RWPE2 (cell line): ENCODE results near the gene HOXC5.

Source experiments
- ATAC-seq: fragments of 200-7000 bp; cut with Tn5 transposase; 3 replicates; pipeline ENCODE4 v1.9.1; 2021; ENCODE audit warnings: low read depth
- DNase-seq: peaks from one replicate; pipeline ENCODE4 v3.0.0-alpha.2; 2020; ENCODE audit warnings: low spot score
- H3K27ac ChIP-seq: fragments of 450-650 bp; 2 replicates; pipeline ENCODE4 v1.5.1; 2017; ENCODE audit warnings: mild to moderate bottlenecking; ENCODE audit not compliant: poor library complexity, severe bottlenecking
- H3K27me3 ChIP-seq: fragments of 250-450 bp; sonication (Bioruptor Pico); 2 replicates; pipeline ENCODE4 v1.5.1; 2021; ENCODE audit warnings: mild to moderate bottlenecking, moderate library complexity; ENCODE audit not compliant: insufficient read depth, poor library complexity, severe bottlenecking
- H3K36me3 ChIP-seq: fragments of 250-450 bp; sonication (Bioruptor Pico); 2 replicates; pipeline ENCODE4 v1.5.1; 2020; ENCODE audit warnings: low read depth, mild to moderate bottlenecking, moderate library complexity
- H3K4me1 ChIP-seq: fragments of 250-450 bp; sonication (Bioruptor Pico); 2 replicates; pipeline ENCODE4 v1.5.1; 2021; ENCODE audit warnings: mild to moderate bottlenecking, moderate library complexity; ENCODE audit not compliant: insufficient read depth, poor library complexity, severe bottlenecking
- H3K4me3 ChIP-seq: fragments of 250-450 bp; sonication (Bioruptor Pico); 2 replicates; pipeline ENCODE4 v1.5.1; 2021; ENCODE audit warnings: mild to moderate bottlenecking, moderate library complexity; ENCODE audit not compliant: severe bottlenecking
- H3K9me3 ChIP-seq: fragments of 250-450 bp; sonication (Bioruptor Pico); 2 replicates; pipeline ENCODE4 v1.5.1; 2021; ENCODE audit warnings: mild to moderate bottlenecking, moderate library complexity; ENCODE audit not compliant: severe bottlenecking
- TF ChIP-seq, protein P1 (sequence below): fragments of 450-650 bp; IDR thresholded peaks from one replicate; pipeline ENCODE4 v1.5.1; 2017; ENCODE audit warnings: mild to moderate bottlenecking, moderate library complexity; ENCODE audit not compliant: poor library complexity, severe bottlenecking

Gene HOXC5

DNA sequence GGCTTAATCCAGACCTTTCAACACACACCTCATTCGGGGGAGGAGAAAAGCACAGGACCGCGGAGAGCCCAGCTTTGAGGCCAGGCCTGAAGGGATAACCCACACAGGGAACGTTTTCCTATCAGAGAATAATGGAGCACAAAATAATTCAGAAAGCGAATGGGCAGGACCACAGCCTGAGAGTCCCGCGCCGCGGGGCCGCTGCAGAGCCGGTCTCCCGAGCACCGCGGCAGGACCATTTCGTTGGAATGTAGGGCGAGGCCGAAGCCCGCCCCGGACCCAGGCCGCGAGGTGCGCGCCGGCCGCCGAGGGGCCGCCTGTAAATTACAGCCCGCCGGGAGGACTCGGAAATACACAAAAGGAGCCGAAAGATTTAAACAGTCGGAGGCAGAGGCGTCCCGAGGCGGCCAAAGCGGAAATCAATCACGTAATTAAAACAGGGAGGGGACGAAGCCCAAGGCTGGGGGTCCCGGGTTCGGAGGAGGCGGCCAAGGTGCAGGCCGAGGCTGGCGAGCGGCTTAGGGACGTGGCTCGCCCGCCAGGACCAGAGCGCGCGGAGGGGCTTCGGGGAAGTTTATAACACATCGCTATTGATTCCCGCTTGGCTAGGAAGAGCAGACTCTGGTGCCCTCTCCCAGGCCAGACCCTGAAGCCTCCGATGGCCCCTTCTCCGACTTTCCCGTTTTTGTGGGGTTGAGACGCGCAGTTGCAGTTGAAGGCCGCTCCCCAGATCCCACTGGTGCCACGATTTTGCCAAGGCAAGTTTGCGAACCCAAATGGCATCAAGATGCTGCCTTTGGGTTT, 14.5 kb downstream of the HOXC5 start:
- Histone ChIP-seq H3K27me3 (peaks cover 88% of the 10 kb centered on the region), H3K27ac (no peak overlapping the region), H3K9me3 (no peaks in the 10 kb centered on the region), H3K4me1 (no peaks in the 10 kb centered on the region), H3K36me3 (no peaks in the 10 kb centered on the region), H3K4me3 (peak overlapping the region; percentile 10)
- TF ChIP-seq, protein P1, sequence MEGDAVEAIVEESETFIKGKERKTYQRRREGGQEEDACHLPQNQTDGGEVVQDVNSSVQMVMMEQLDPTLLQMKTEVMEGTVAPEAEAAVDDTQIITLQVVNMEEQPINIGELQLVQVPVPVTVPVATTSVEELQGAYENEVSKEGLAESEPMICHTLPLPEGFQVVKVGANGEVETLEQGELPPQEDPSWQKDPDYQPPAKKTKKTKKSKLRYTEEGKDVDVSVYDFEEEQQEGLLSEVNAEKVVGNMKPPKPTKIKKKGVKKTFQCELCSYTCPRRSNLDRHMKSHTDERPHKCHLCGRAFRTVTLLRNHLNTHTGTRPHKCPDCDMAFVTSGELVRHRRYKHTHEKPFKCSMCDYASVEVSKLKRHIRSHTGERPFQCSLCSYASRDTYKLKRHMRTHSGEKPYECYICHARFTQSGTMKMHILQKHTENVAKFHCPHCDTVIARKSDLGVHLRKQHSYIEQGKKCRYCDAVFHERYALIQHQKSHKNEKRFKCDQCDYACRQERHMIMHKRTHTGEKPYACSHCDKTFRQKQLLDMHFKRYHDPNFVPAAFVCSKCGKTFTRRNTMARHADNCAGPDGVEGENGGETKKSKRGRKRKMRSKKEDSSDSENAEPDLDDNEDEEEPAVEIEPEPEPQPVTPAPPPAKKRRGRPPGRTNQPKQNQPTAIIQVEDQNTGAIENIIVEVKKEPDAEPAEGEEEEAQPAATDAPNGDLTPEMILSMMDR = no peak
- no peak for DNase-seq
- ATAC-seq = peak; percentile 53

DNA sequence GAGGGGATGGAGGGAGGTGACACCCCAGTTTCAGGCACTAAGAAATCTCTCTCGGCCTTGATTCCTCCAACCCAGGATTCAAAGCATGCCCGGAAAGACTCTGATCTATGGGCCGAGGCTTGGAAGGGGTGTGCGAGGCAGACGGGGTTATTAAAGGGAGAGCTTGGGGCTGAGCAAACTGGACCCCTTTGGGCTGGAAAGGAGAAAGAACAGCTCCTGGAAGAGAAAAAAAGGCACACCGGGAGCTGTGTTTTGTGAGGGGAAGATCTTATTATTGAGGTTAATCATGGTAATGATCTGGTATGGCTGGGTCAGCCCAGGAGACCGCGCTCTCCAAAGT, 15.1 kb downstream of the HOXC5 start:
- peaks cover 93% of the 10 kb centered on the region for H3K27me3 ChIP-seq
- no peaks in the 10 kb centered on the region for H3K36me3 ChIP-seq
- no peak overlapping the region for H3K27ac ChIP-seq
- H3K4me1 ChIP-seq = no peaks in the 10 kb centered on the region
- no peaks in the 10 kb centered on the region for H3K9me3 ChIP-seq
- ATAC-seq = no peak
- no peak for DNase-seq
- TF ChIP-seq, protein P1 = no peak
- no peak overlapping the region for H3K4me3 ChIP-seq

DNA sequence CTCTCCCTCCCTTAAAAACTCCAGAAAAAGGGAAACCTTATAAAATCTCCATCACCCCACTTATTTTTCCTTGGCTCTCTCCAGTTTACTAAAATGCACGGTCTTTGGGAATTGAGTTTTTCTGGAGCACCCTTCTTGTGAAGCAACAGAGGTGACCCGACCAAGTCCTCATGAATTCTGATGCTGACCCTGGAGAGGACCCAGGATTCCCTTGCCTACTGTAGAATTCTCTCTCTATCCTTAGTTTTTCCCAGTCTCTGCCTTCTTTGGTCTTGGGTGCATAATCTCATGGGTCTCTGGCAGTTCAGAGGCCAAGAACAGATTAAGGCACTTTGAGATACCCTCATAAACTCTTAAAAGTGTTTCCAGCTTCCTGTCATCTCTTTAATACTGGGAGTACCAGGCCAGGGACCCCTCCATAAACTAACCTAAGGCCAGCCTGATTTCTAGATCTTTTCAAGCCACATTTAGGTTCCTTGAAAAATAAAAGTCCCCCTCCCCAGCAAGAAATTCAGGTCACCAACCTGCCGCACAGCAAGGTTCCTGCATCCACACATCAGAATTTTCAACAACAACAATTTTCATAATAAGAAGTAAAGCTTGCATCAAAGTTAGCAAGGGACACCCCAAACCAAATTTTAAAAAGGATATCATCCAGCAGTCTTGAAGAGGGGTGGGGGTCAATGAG, 15.7 kb downstream of the HOXC5 start:
- no peak for ATAC-seq
- Histone ChIP-seq H3K27ac (no peak overlapping the region), H3K27me3 (peaks cover 97% of the 10 kb centered on the region)

DNA sequence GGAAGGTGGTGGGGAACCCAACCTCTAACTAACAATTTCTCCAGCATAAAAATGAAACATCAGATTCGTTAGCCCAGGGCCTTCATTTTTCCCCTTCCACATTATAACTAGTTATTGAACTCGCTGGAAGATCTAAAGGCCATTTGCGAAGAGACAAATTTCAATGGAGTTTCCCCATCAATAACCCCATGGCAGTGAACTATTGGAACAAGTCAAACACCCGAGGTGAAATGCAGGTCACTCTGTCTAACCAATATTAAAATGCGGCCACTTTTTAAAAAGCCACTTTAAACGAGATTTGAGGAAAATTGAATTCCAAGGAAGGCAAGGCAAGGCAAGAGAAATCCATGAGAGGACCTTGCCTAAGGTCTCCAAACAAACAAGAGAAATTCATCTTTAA, 16.3 kb downstream of the HOXC5 start:
- H3K36me3 ChIP-seq = no peaks in the 10 kb centered on the region
- H3K4me3 ChIP-seq = no peak overlapping the region
- no peak for DNase-seq
- no peak overlapping the region for H3K27ac ChIP-seq
- peaks cover 99% of the 10 kb centered on the region for H3K27me3 ChIP-seq
- no peak for ATAC-seq
- H3K4me1 ChIP-seq = no peaks in the 10 kb centered on the region
- H3K9me3 ChIP-seq = no peaks in the 10 kb centered on the region
- TF ChIP-seq, protein P1 = no peak

More for the DNA sequence above, 15.7 kb downstream of the HOXC5 start:
- no peaks in the 10 kb centered on the region for H3K4me1 ChIP-seq
- no peak for DNase-seq
- TF ChIP-seq, protein P1 = no peak
- no peaks in the 10 kb centered on the region for H3K9me3 ChIP-seq
- H3K4me3 ChIP-seq = no peak overlapping the region
- H3K36me3 ChIP-seq = no peaks in the 10 kb centered on the region

DNA sequence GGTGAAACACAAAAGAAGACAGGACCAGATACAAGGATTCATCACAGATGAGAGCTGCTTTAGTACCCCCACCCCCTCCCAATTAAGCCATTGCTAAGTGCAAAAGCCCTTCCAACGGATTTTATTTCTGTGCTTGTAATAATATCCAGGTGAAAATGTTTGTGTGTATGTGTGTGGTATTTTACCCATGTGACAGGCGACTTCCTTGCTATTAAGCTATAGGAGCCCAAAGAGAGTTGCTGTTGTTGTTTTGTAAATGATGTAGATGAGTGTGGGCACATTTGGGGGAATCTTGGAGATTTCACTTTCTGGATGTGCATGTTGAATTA, 17.6 kb downstream of the HOXC5 start:
- H3K9me3 ChIP-seq = no peaks in the 10 kb centered on the region
- no peak for DNase-seq
- no peak overlapping the region for H3K27ac ChIP-seq
- no peak overlapping the region for H3K4me3 ChIP-seq
- ATAC-seq = no peak
- H3K27me3 ChIP-seq = peaks cover 93% of the 10 kb centered on the region
- no peaks in the 10 kb centered on the region for H3K4me1 ChIP-seq
- TF ChIP-seq, protein P1 = no peak
- no peaks in the 10 kb centered on the region for H3K36me3 ChIP-seq
